Measurements from ENCODE around the gene RTP2. TPM values are rescaled to one million over a fixed set of nuclear protein-coding genes. Genes with fewer than 3 reads are reported as not detected.

RTP2 gene
- total and polyA plus RNA-seq, 9 of the 15 experiments (the other 6 are each of a cell fraction or from before 2014, with no cell fraction given), result not detected

GRCh38 chr3:187651282-187651681, 51.1 kb downstream of the RTP2 start:
- FAIRE-seq (no peak), DNase-seq (ENCODE audit: extremely low read depth in 1 of 4, low spot score in 3 of 4) (no peak), ATAC-seq (no peak)
- no peak for TF ChIP-seq ZNF785 (CRISPR knock-in tag; IDR thresholded peaks at IDR 0.05)
- no peak for TF ChIP-seq CSDE1 (IDR thresholded peaks at IDR 0.05)
- TF ChIP-seq MAX (CRISPR knock-in tag; IDR thresholded peaks at IDR 0.05), result no peak
- no peak for TF ChIP-seq KLF6 (CRISPR knock-in tag; IDR thresholded peaks at IDR 0.05; ENCODE audit: borderline replicate concordance)
- no peak overlapping the region for H3K9ac ChIP-seq (ENCODE audit: insufficient read depth in 1 of 2, low read depth in 2 of 2, low read length in 2 of 2)
- intact Hi-C loops (cut with micrococcal nuclease) (no loop called here), in situ Hi-C loops (cut with MboI) (no loop called here)
- H3K27ac ChIP-seq (ENCODE audit: extremely low read depth, low read depth, low read length), result no peak overlapping the region
- WGBS (ENCODE audit: insufficient coverage, low coverage, missing lambda C conversion rate), result 0% methylated on average over 2 of the region's 2 CpGs
- ChIA-PET CTCF (ENCODE audit: low intra/inter-chr PET ratio) (no interaction called here), POLR2A (interaction anchor here (0.6 kb wide), 1 partner anchor 133 kb away, joined by 4 read pairs; no protein-coding TSS in a partner anchor)
- no peaks in the 10 kb centered on the region for H3K79me2 ChIP-seq (ENCODE audit: control insufficient read depth, insufficient read depth, low read length)
- no peak overlapping the region for H3K4me2 ChIP-seq (ENCODE audit: insufficient read depth, low read length)
- H3K27me3 ChIP-seq (ENCODE audit: control insufficient read depth in 2 of 2, insufficient read depth in 2 of 2, low read length in 2 of 2), result no peaks in the 10 kb centered on the region
- no peak overlapping the region for H2AFZ ChIP-seq (ENCODE audit: low read depth, low read length)
- no peaks in the 10 kb centered on the region for H3K4me1 ChIP-seq (replicated peaks in 1 of 2; ENCODE audit: control insufficient read depth in 2 of 2, insufficient read depth in 2 of 2, low read length in 2 of 2)
- no peak overlapping the region for H3K4me3 ChIP-seq
- H3K9me1 ChIP-seq (ENCODE audit: control insufficient read depth, insufficient read depth, low read length), result no peaks in the 10 kb centered on the region
- no peaks in the 10 kb centered on the region for H3K36me3 ChIP-seq (ENCODE audit: control insufficient read depth, insufficient read depth, low read length)
- no peaks in the 10 kb centered on the region; the same call in 1 of the 2 replicates for H4K20me1 ChIP-seq (replicated peaks; ENCODE audit: control insufficient read depth, insufficient read depth, low read length)
- BruUV-seq (replicated peaks), result no TSS peak
- no peaks in the 10 kb centered on the region for H3K9me3 ChIP-seq (replicated peaks; ENCODE audit: control insufficient read depth, insufficient read depth, low read depth, low read length)

Other genes starting within 250 kb of the RTP2 start
- gene SST, start 32.2 kb downstream of the RTP2 start, total RNA-seq (2014; rRNA removed), result not detected in 2 replicates
- gene SST, start 32.2 kb downstream of the RTP2 start, total RNA-seq (2014; rRNA removed; fragmentation: Illumina TruSeq; extraction: Trizol), result not detected in 2 replicates
- gene SST, start 32.2 kb downstream of the RTP2 start, total RNA-seq (2015; rRNA removed; fragmentation: Illumina TruSeq; extraction: Trizol), result not detected in 2 replicates
- gene SST, start 32.2 kb downstream of the RTP2 start, total RNA-seq (2021), result not detected in 2 replicates
- gene SST, start 32.2 kb downstream of the RTP2 start, polyA plus RNA-seq (2011; rRNA removed), result not detected in 2 replicates
- gene SST, start 32.2 kb downstream of the RTP2 start, polyA plus RNA-seq (2014; fragmentation: Illumina TruSeq; extraction: Trizol), result not detected in 2 replicates
- not detected for gene SST, start 32.2 kb downstream of the RTP2 start, polyA plus RNA-seq (2014; fragmentation: Nextera tagmentation; extraction: Ambion mirVana)
- not detected in 2 replicates for gene SST, start 32.2 kb downstream of the RTP2 start, polyA plus RNA-seq (2014; rRNA removed)
- gene BCL6, start 42.9 kb upstream of the RTP2 start, total RNA-seq (2014; rRNA removed), result 0.64 and 1.3 TPM in 2 replicates
- gene BCL6, start 42.9 kb upstream of the RTP2 start, total RNA-seq (2014; rRNA removed; fragmentation: Illumina TruSeq; extraction: Trizol), result 1.4 and 1.6 TPM in 2 replicates
- gene BCL6, start 42.9 kb upstream of the RTP2 start, total RNA-seq (2015; rRNA removed; fragmentation: Illumina TruSeq; extraction: Trizol), result 0.94 and 0.98 TPM in 2 replicates
- 2.4 and 3.5 TPM in 2 replicates for gene BCL6, start 42.9 kb upstream of the RTP2 start, total RNA-seq (2021)
- gene BCL6, start 42.9 kb upstream of the RTP2 start, polyA plus RNA-seq (2011; rRNA removed), result 3.4 and 8.7 TPM in 2 replicates
- gene BCL6, start 42.9 kb upstream of the RTP2 start, polyA plus RNA-seq (2014; fragmentation: Illumina TruSeq; extraction: Trizol), result 2.6 and 2.8 TPM in 2 replicates
- gene BCL6, start 42.9 kb upstream of the RTP2 start, polyA plus RNA-seq (2014; fragmentation: Nextera tagmentation; extraction: Ambion mirVana), result under 1 TPM; 0.08 to 0.23 TPM
- gene BCL6, start 42.9 kb upstream of the RTP2 start, polyA plus RNA-seq (2014; rRNA removed), result 2.5 and 2.8 TPM in 2 replicates

Data from K562 (cell line).